GM11168 (cell line): ENCODE results near the gene CLEC7A.

Source experiments
- in situ Hi-C: fragments of 300-500 bp; cut with MboI; formaldehyde crosslinking; loops from one replicate; pipeline ENCODE4 v1.12.0; 2022; ENCODE audit warnings: low sequenced_read_pairs; ENCODE audit not compliant: unreplicated experiment

Gene CLEC7A

GRCh38 chr12:10147714-10148403 is 17.9 kb upstream of the CLEC7A start:
- in situ Hi-C loops = loop anchor here (10.0 to 25.0 kb wide), 2 partner anchors 213 to 336 kb away; partner anchors contain the start of gene CLEC2A

- in situ Hi-C loops = loop anchor here (5.0 to 25.0 kb wide), 3 partner anchors 106 to 331 kb away; partner anchors contain the start of gene CLEC2A
These were observed 13.1 kb upstream of the CLEC7A start for GRCh38 chr12:10142976-10143589.

GRCh38 chr12:10140001-10140400 is 10.0 kb upstream of the CLEC7A start:
- in situ Hi-C loops = loop anchor here (5.0 to 25.0 kb wide), 3 partner anchors 103 to 328 kb away; partner anchors contain the start of gene CLEC2A

GRCh38 chr12:10136637-10137205 is 6.7 kb upstream of the CLEC7A start:
- in situ Hi-C loops = loop anchor here (25.0 kb wide), 1 partner anchor 324 kb away; no protein-coding TSS in a partner anchor

- in situ Hi-C loops = loop anchor here (25.0 kb wide), 1 partner anchor 323 kb away; no protein-coding TSS in a partner anchor
These were observed 5.1 kb upstream of the CLEC7A start for GRCh38 chr12:10135126-10135525.

GRCh38 chr12:10132850-10133370 is 2.9 kb upstream of the CLEC7A start:
- in situ Hi-C loops = loop anchor here (25.0 kb wide), 1 partner anchor 321 kb away; no protein-coding TSS in a partner anchor

- in situ Hi-C loops = loop anchor here (25.0 kb wide), 1 partner anchor 319 kb away; no protein-coding TSS in a partner anchor
These were observed 1.2 kb upstream of the CLEC7A start for GRCh38 chr12:10131111-10131690.

- in situ Hi-C loops = loop anchor here (25.0 kb wide), 1 partner anchor 316 kb away; no protein-coding TSS in a partner anchor
These were observed 1.3 kb downstream of the CLEC7A start for GRCh38 chr12:10128687-10129086.

- in situ Hi-C loops = loop anchor here (25.0 kb wide), 1 partner anchor 314 kb away; no protein-coding TSS in a partner anchor
These were observed 3.6 kb downstream of the CLEC7A start for GRCh38 chr12:10126413-10126812.

- in situ Hi-C loops = no loop called here
These were observed 7.3 kb downstream of the CLEC7A start for GRCh38 chr12:10122689-10123088.

- in situ Hi-C loops = no loop called here
These were observed 8.7 kb downstream of the CLEC7A start for GRCh38 chr12:10121278-10121677.

- in situ Hi-C loops = no loop called here
These were observed 10.9 kb downstream of the CLEC7A start for GRCh38 chr12:10119066-10119465.

- in situ Hi-C loops = no loop called here
These were observed 14.1 kb downstream of the CLEC7A start for GRCh38 chr12:10115890-10116289.

- in situ Hi-C loops = no loop called here
These were observed 14.7 kb downstream of the CLEC7A start for GRCh38 chr12:10115311-10115710.

- in situ Hi-C loops = no loop called here
These were observed 16.1 kb downstream of the CLEC7A start for GRCh38 chr12:10113920-10114319.

GRCh38 chr12:10113075-10113474 is 16.9 kb downstream of the CLEC7A start:
- in situ Hi-C loops = no loop called here

GRCh38 chr12:10111451-10111850 is 18.5 kb downstream of the CLEC7A start:
- in situ Hi-C loops = no loop called here

GRCh38 chr12:10110256-10110844 is 19.6 kb downstream of the CLEC7A start:
- in situ Hi-C loops = no loop called here

- in situ Hi-C loops = no loop called here
These were observed 27.7 kb downstream of the CLEC7A start for GRCh38 chr12:10102322-10102721.

- in situ Hi-C loops = no loop called here
These were observed 28.3 kb downstream of the CLEC7A start for GRCh38 chr12:10101648-10102220.
